ENCODE data around the gene RGSL1. TPM values are rescaled to one million over a fixed set of nuclear protein-coding genes. Genes with fewer than 3 reads are reported as not detected.

The RGSL1 gene
- polyA plus RNA-seq, 1 donor = not detected

GRCh38 chr1:182549346-182549745 is 99.4 kb downstream of the RGSL1 start:
- DNase-seq (ENCODE audit: low read depth) = no peak

GRCh38 chr1:182549811-182550210 is 99.9 kb downstream of the RGSL1 start:
- DNase-seq (ENCODE audit: low read depth) = no peak

GRCh38 chr1:182552527-182552926 is 102.6 kb downstream of the RGSL1 start:
- DNase-seq (ENCODE audit: low read depth) = no peak

- DNase-seq (ENCODE audit: low read depth) = no peak
Observed at GRCh38 chr1:182555493-182555892, 105.5 kb downstream of the RGSL1 start.

- no peak for DNase-seq (ENCODE audit: low read depth)
Observed at GRCh38 chr1:182556279-182556678, 106.3 kb downstream of the RGSL1 start.

DNA sequence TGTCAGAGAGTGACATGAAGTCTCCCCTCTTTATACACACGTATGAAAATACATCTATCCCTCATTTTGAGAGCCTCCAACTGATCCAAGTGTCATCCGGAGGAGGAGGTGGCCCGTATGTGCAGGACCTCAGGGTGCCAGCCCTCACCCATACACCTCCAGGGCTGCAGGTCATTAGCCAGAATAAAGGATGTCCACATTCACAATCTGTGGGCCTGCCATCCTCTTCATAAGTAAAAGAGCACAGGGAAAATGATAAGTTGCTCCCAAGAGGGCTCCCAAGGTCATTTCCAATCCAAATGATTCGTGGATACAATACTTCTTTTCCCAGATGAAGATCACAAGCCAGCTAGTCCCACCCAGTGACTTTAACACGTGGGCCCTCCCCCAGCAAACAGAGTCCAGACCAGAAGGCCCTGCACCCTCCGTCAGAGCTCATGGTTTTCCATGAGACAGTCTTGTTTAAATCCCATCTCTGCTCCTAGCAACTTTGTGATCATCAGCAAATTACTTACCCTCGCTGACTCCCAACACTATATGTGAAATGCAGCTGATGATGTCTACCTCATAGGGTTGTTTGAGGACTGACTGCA is 110.5 kb downstream of the RGSL1 start:
- DNase-seq (ENCODE audit: low read depth) = no peak

GRCh38 chr1:182561456-182561855 is 111.5 kb downstream of the RGSL1 start:
- DNase-seq (ENCODE audit: low read depth) = no peak

- DNase-seq (ENCODE audit: low read depth) = no peak
Observed at GRCh38 chr1:182563095-182563494, 113.1 kb downstream of the RGSL1 start.

DNA sequence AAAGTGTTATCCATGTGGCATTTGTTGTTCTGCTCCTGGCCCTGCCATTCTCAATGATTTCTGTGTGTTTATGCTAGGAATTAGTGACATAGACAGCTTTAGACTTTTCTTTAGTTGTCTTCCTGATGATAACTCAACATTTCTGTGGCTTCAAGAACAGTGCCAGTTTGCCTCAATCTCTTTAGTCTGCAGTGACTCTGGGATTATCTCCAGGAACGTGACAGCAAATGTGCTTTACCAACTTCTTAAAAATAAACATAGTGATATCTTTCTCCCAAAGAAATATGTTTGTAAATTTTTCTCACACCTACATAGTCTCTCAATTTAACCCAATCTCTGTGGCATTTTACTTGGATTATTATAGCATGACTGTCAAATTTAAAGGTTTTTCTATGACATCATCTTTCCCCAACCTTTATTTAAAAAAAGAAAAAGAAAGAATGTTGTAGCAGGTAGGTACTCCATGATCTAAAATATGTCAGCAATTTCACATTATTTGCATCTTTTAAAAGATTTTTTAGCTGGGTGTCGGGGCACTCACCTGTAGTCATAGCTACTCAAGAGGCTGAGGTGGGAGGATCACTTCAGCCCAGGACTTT is 114.6 kb downstream of the RGSL1 start:
- DNase-seq (ENCODE audit: low read depth) = no peak

GRCh38 chr1:182565537-182565936 is 115.6 kb downstream of the RGSL1 start:
- no peak for DNase-seq (ENCODE audit: low read depth)

DNA sequence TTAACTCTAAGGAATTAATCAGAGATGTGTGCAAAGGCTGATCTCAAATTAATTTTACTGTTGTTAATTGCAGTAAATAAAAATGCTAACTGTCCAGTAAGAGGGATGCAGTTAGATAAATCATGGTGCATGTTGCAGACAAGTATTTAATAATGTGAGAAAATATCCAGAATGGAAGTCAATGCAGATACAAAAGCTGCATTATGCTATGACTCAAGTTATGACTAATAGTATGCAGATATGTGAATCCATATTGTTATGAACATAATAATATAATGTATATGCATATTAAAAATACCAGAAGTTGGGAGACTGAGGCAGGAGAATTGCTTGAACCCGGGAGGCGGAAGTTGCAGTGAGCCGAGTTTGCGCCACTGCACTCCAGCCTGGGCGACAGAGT is 117.7 kb downstream of the RGSL1 start:
- no peak for DNase-seq (ENCODE audit: low read depth)

DNA sequence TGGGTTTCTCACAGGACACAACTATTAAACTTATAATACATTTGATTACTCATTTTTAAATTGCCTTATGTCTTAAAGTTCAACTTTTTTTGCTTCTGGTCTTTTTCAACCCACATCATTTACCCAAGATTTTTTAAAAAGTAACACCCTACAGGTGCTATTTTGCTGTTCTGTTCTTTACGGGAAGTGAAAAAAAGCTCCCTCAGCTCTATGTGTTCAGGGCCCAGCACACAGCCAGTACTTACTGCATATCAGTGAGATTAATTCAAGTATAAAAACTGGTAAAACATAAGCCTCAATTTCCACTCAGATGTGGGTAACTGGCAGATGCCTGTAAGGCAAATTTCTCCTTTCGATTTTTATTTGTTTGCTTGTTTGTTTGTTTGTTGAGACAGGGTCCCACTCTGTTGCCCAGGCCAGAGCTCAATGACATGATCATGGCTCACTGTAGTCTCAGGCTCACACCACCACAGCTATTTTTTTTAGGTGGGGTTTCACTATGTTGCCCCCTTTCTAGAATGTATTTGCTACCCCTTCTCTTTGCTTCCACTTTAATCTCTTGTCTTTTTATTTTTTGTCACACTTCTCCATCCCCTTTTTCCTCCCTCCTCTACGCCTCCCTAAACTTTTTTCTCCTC is 118.8 kb downstream of the RGSL1 start:
- no peak for DNase-seq (ENCODE audit: low read depth)

DNA sequence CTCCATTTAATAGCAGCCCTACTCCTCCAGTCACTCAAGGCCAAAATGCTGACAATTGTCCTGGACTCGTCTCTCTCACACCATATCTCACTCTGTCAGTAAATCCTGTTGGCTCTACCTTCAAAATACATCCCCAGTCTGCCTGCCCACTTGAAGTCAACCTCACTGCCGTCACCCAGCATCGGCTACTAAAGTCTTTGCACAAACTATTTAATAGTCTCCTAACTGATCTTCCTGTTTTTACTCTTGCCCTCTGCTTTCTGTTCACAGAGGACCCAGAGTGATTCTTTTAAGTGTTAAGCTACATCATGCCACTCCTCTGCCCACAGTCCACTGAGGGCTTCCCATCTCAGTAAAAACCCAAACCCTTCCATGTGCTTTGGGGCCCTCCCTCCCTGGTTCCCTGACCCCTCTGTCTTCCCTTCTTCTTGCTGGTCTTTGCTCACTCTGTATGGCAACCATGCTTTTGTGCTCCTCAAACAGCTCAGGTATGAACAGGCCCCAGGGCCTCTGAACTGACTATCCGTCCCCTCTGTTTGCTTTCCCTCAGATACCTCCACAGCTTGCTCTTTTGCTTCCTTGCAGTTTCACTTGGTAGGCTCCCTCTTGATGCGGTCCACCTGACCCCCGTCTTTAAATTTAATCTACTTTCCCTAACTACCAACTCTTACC is 120.1 kb downstream of the RGSL1 start:
- DNase-seq (ENCODE audit: low read depth) = no peak

DNA sequence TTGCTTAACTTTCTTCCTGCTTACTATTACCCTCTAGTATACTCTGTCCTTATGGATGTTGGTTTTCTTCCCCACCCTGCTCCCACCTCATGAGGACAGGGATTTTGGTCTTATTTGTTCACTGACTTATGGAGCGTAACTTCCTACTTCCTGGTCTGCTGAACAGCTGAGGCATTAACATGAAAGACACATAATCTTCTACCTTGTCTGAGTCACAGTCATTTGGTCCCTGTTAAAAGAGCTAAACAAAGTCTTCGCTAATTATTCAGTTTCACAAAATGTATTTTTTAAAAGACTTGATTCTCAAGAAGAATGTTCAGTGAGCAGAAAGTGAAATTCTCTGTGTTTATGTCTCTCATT is 120.6 kb downstream of the RGSL1 start:
- DNase-seq (ENCODE audit: low read depth) = no peak

DNA sequence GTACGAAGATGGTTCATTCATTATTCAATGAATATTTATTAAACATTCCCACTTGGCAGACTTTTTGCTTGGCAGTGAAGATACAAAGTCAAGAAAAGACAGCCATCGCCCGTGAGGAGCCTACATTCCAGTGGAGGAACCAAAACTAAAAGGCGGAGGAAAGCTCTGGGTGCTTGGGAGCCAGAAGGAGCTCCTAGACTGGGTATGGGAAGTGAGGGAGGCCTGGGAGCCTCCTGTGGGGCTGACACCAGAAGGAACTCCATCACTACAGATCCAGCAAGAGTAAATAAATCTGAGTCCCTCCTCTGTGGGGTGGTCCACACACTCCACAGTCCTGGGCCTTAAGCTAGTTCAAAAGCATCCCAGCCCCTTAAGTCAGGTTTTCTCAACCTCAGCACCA is 124.2 kb downstream of the RGSL1 start:
- DNase-seq (ENCODE audit: low read depth) = no peak

DNA sequence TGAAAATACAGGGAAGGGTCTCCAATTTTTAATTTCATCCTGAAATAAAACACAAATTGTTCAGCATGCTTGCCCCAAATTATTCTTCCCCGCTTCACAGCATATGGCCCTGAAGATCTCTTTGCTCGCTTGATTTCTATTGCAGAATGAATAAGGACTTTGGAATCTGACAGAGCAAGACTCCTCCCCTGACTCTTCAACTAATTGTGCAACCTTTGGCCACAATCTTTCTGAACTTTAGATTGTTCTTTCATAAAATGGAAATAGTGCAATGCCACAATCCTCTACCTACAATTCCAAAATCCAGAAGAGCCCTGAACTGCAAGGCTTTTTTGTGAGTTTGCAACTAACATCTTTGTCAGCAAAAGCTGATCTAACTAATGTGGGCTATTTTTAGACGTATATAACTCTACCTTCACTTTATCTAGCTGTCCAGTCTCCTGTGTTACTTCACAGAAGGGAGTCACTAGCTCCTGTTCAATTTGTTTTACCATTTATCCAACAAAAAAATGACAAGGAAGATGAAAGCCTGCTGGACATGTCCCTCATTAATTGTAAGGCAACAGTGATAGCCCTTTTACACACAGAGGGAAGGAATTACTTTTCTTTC is 125.7 kb downstream of the RGSL1 start:
- no peak for DNase-seq (ENCODE audit: low read depth)

DNA sequence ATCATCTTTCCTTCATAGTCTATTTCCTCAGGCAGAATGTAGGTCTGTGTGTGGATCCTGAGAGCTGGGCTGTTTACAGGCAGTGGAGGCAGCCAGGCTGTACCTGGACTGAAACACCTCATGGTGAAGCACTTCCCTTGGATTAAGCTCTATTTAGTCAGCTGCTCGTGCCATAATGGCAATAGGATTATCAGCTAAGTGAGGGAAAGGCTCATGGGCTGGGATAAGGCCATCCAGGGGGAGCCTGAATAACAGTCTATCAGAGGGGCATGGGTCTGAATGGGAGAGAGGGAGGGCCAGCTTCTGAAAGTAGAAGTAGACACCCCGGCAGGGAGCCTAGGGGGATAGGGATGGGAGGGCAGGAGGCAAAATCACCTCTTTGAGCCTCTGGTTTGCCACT is 130.8 kb downstream of the RGSL1 start:
- no peak for DNase-seq (ENCODE audit: low read depth)

GRCh38 chr1:182584746-182585145 is 134.8 kb downstream of the RGSL1 start:
- DNase-seq (ENCODE audit: low read depth) = no peak

DNA sequence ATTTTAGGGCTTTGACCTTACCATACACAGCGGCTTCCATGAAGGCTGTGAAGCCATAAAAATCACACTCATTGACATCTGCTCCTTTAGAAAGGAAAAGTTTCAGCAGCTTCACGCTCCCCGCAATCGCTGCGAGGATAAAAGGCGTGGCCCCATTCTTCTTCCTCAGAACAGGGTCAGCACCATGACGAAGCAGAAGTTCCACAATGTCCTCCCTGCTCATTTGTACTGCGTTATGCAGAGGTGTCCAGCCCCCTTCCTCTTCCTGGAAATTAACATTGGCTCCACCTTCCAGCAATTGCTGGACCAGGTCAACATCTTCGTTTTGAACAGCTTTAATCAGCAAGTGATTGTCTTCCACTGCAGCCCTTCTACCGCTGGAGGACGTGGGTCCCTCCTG is 136.4 kb downstream of the RGSL1 start:
- no peak for DNase-seq (ENCODE audit: low read depth)

- DNase-seq (ENCODE audit: low read depth) = no peak
Observed at GRCh38 chr1:182587093-182587492, 137.1 kb downstream of the RGSL1 start.

- DNase-seq (ENCODE audit: low read depth) = no peak
Observed at GRCh38 chr1:182587666-182588499, 137.9 kb downstream of the RGSL1 start.
